IPS-18c (cell line): ENCODE data around the gene AMBRA1.

Source experiments
- H3K4me3 ChIP-seq: 2 replicates; pipeline ENCODE4 v1.7.0; 2013; ENCODE audit warnings: low read depth, mild to moderate bottlenecking, low read length, moderate library complexity; ENCODE audit not compliant: insufficient read depth
- H3K9me3 ChIP-seq: one replicate; pipeline ENCODE4 v1.6.1; 2013; ENCODE audit warnings: mild to moderate bottlenecking, low read length, moderate library complexity; ENCODE audit not compliant: control insufficient read depth, insufficient read depth

AMBRA1 gene

GRCh38 chr11:46593550-46594373 is at the start of gene AMBRA1:
TSS of gene AMBRA1 (minus strand) at chr11:46594023. CDS start at chr11:46548380, 45,643 bp downstream.
- H3K4me3 ChIP-seq = peak within 1 kb of the TSS; percentile 87

GRCh38 chr11:46643531-46643930 is 49.7 kb upstream of the AMBRA1 start:
- Histone ChIP-seq H3K9me3 (peaks cover 2% of the 10 kb centered on the region), H3K4me3 (no peak overlapping the region)

More at GRCh38 chr11:46593550-46594373, at the start of gene AMBRA1:
- H3K9me3 ChIP-seq = no peaks in the 10 kb centered on the region

GRCh38 chr11:46642627-46643335 is 49.0 kb upstream of the AMBRA1 start:
- Histone ChIP-seq H3K9me3 (peaks cover 2% of the 10 kb centered on the region), H3K4me3 (no peak overlapping the region)

GRCh38 chr11:46641639-46642038 is 47.8 kb upstream of the AMBRA1 start:
- Histone ChIP-seq H3K9me3 (peaks cover 2% of the 10 kb centered on the region), H3K4me3 (no peak overlapping the region)

GRCh38 chr11:46640036-46640788 is 46.4 kb upstream of the AMBRA1 start:
- H3K4me3 ChIP-seq = no peak overlapping the region
- peaks cover 2% of the 10 kb centered on the region for H3K9me3 ChIP-seq

GRCh38 chr11:46639197-46639839 is 45.5 kb upstream of the AMBRA1 start:
- no peak overlapping the region for H3K4me3 ChIP-seq
- H3K9me3 ChIP-seq = peaks cover 2% of the 10 kb centered on the region

GRCh38 chr11:46637546-46637945 is 43.7 kb upstream of the AMBRA1 start:
- H3K9me3 ChIP-seq = peaks cover 2% of the 10 kb centered on the region
- H3K4me3 ChIP-seq = no peak overlapping the region

- Histone ChIP-seq H3K9me3 (peaks cover 2% of the 10 kb centered on the region), H3K4me3 (no peak overlapping the region)
These were observed 41.8 kb upstream of the AMBRA1 start for GRCh38 chr11:46635557-46636139.

- no peaks in the 10 kb centered on the region for H3K9me3 ChIP-seq
- no peak overlapping the region for H3K4me3 ChIP-seq
These were observed 39.7 kb upstream of the AMBRA1 start for GRCh38 chr11:46633291-46634217.

- no peaks in the 10 kb centered on the region for H3K9me3 ChIP-seq
- H3K4me3 ChIP-seq = no peak overlapping the region
These were observed 38.7 kb upstream of the AMBRA1 start for GRCh38 chr11:46632502-46632901.

GRCh38 chr11:46631676-46632075 is 37.9 kb upstream of the AMBRA1 start:
- Histone ChIP-seq H3K9me3 (no peaks in the 10 kb centered on the region), H3K4me3 (no peak overlapping the region)

GRCh38 chr11:46630237-46630636 is 36.4 kb upstream of the AMBRA1 start:
- no peak overlapping the region for H3K4me3 ChIP-seq
- no peaks in the 10 kb centered on the region for H3K9me3 ChIP-seq

- H3K4me3 ChIP-seq = no peak overlapping the region
These were observed 35.1 kb upstream of the AMBRA1 start for GRCh38 chr11:46628961-46629360.

GRCh38 chr11:46625406-46625805 is 31.6 kb upstream of the AMBRA1 start:
- Histone ChIP-seq H3K4me3 (no peak overlapping the region), H3K9me3 (peaks cover 2% of the 10 kb centered on the region)

More at GRCh38 chr11:46628961-46629360, 35.1 kb upstream of the AMBRA1 start:
- no peaks in the 10 kb centered on the region for H3K9me3 ChIP-seq

GRCh38 chr11:46618837-46619236 is 25.0 kb upstream of the AMBRA1 start:
- H3K4me3 ChIP-seq = no peak overlapping the region

GRCh38 chr11:46617972-46618314 is 24.1 kb upstream of the AMBRA1 start:
- peak overlapping the region; percentile 100 for H3K4me3 ChIP-seq
- H3K9me3 ChIP-seq = no peaks in the 10 kb centered on the region

More at GRCh38 chr11:46618837-46619236, 25.0 kb upstream of the AMBRA1 start:
- H3K9me3 ChIP-seq = peaks cover 2% of the 10 kb centered on the region
